Measurements from ENCODE around the gene SERPINE2. TPM values are rescaled to one million over a fixed set of nuclear protein-coding genes. Genes with fewer than 3 reads are reported as not detected.
"Not testable (repeated sequence)": the region's sequence is repeated elsewhere in the genome, so short reads cannot be mapped to it uniquely, and the experiment has no call there.

SERPINE2 gene
- total and polyA plus RNA-seq, 7 donors = 2.1 to 20.8 (median 2.7) TPM

- Histone ChIP-seq H3K36me3 (ENCODE audit: insufficient read depth in 1 of 2, low read depth in 1 of 2) (no peaks in the 10 kb centered on the region), H3K4me3 (peak overlapping the region; percentile 82), H3K27ac (peak overlapping the region; percentile 93), H3K27me3 (ENCODE audit: insufficient read depth in 3 of 3, low read length in 2 of 3) (no peaks in the 10 kb centered on the region), H3K4me1 (peaks cover 34% of the 10 kb centered on the region), H3K9me3 (no peaks in the 10 kb centered on the region)
- no peak for TF ChIP-seq CTCF (IDR thresholded peaks at IDR 0.05)
- WGBS, 3 donors = 75 to 81% (median 80%) methylated on average over 1 of the region's 1 CpG
- intact Hi-C loops (cut with DNase I) = no loop called here
- ATAC-seq (no peak), DNase-seq (no peak)
Measured at GRCh38 chr2:223943135-223943534, 96.0 kb downstream of the SERPINE2 start.

GRCh38 chr2:223941579-223942277, 97.4 kb downstream of the SERPINE2 start:
- ATAC-seq = peak in 1 of 4 donors; percentile 26
- no peak for DNase-seq
- Histone ChIP-seq H3K27ac (no peak overlapping the region), H3K4me1 (peaks cover 48% of the 10 kb centered on the region), H3K36me3 (ENCODE audit: insufficient read depth in 1 of 2, low read depth in 1 of 2) (no peaks in the 10 kb centered on the region), H3K27me3 (ENCODE audit: insufficient read depth in 3 of 3, low read length in 2 of 3) (no peaks in the 10 kb centered on the region), H3K9me3 (no peaks in the 10 kb centered on the region), H3K4me3 (no peak overlapping the region)
- 59 to 74% (median 64%) methylated on average over 12 of the region's 12 CpGs for WGBS, 3 donors
- no peak for TF ChIP-seq CTCF (IDR thresholded peaks at IDR 0.05)
- intact Hi-C loops (cut with DNase I) = no loop called here

- H3K9me3 ChIP-seq; H3K36me3 ChIP-seq (ENCODE audit: insufficient read depth in 1 of 2, low read depth in 1 of 2); ATAC-seq; H3K27ac ChIP-seq; H3K27me3 ChIP-seq (ENCODE audit: insufficient read depth in 3 of 3, low read length in 2 of 3); intact Hi-C loops (cut with DNase I); DNase-seq; H3K4me3 ChIP-seq: not testable (repeated sequence)
- WGBS, 3 donors = 55 to 64% (median 58%) methylated on average over 2 of the region's 2 CpGs
- peaks cover 71% of the 10 kb centered on the region for H3K4me1 ChIP-seq
Measured at GRCh38 chr2:223939438-223939837, 99.6 kb downstream of the SERPINE2 start.

GRCh38 chr2:223937535-223937934, 101.6 kb downstream of the SERPINE2 start:
- no peak overlapping the region for H3K4me3 ChIP-seq
- peaks cover 69% of the 10 kb centered on the region for H3K4me1 ChIP-seq
- DNase-seq = no peak
- no peak overlapping the region for H3K27ac ChIP-seq
- no peaks in the 10 kb centered on the region for H3K9me3 ChIP-seq
- no peak for ATAC-seq
- no peak for TF ChIP-seq CTCF (IDR thresholded peaks at IDR 0.05)
- H3K27me3 ChIP-seq (ENCODE audit: insufficient read depth in 3 of 3, low read length in 2 of 3) = no peaks in the 10 kb centered on the region
- intact Hi-C loops (cut with DNase I) = no loop called here
- 0 to 49% (median 0%) methylated on average over 1 of the region's 1 CpG for WGBS, 3 donors
- H3K36me3 ChIP-seq (ENCODE audit: insufficient read depth in 1 of 2, low read depth in 1 of 2) = no peaks in the 10 kb centered on the region

- no peaks in the 10 kb centered on the region for H3K27me3 ChIP-seq (ENCODE audit: insufficient read depth in 3 of 3, low read length in 2 of 3)
- H3K4me1 ChIP-seq = peaks cover 68% of the 10 kb centered on the region
- intact Hi-C loops (cut with DNase I) = no loop called here
- no peaks in the 10 kb centered on the region for H3K9me3 ChIP-seq
- no peaks in the 10 kb centered on the region for H3K36me3 ChIP-seq (ENCODE audit: insufficient read depth in 1 of 2, low read depth in 1 of 2)
- 64 to 72% (median 67%) methylated on average over 5 of the region's 5 CpGs for WGBS, 3 donors
- H3K27ac ChIP-seq = no peak overlapping the region
- no peak overlapping the region for H3K4me3 ChIP-seq
- no peak for ATAC-seq
- DNase-seq = no peak
- TF ChIP-seq CTCF (IDR thresholded peaks at IDR 0.05) = no peak
Measured at GRCh38 chr2:223936862-223937326, 102.2 kb downstream of the SERPINE2 start.

Measured in psoas muscle (tissue), 8 donors.